DMS79 treated with DMSO at 0.1 percent for 48 hours (cell line): ENCODE results near the gene TCTN2.

Source experiments
- DNase-seq: peaks from one replicate; lab custom pipeline; 2025; lab: John Stamatoyannopoulos, UW

Gene TCTN2

GRCh38 chr12:123741937-123742572 is 71.1 kb downstream of the TCTN2 start:
- no peak for DNase-seq

- no peak for DNase-seq
Measured at GRCh38 chr12:123743002-123743401, 72.1 kb downstream of the TCTN2 start.

GRCh38 chr12:123744836-123745235 is 73.9 kb downstream of the TCTN2 start:
- no peak for DNase-seq

- DNase-seq: no peak
Measured at GRCh38 chr12:123747309-123747708, 76.4 kb downstream of the TCTN2 start.

GRCh38 chr12:123748161-123748560 is 77.2 kb downstream of the TCTN2 start:
- DNase-seq: no peak

- no peak for DNase-seq
Measured at GRCh38 chr12:123748661-123749060, 77.7 kb downstream of the TCTN2 start.

GRCh38 chr12:123749355-123749754 is 78.4 kb downstream of the TCTN2 start:
- DNase-seq: no peak

GRCh38 chr12:123750159-123750656 is 79.3 kb downstream of the TCTN2 start:
- DNase-seq: no peak

- no peak for DNase-seq
Measured at GRCh38 chr12:123752046-123752445, 81.1 kb downstream of the TCTN2 start.

- DNase-seq: no peak
Measured at GRCh38 chr12:123754041-123754772, 83.3 kb downstream of the TCTN2 start.

GRCh38 chr12:123757561-123757960 is 86.6 kb downstream of the TCTN2 start:
- no peak for DNase-seq
